Bronchial epithelial cell (primary cell): ENCODE data around the gene RNASET2. TPM values are rescaled to one million over a fixed set of nuclear protein-coding genes. Genes with fewer than 3 reads are reported as not detected.

Source experiments
- DNase-seq: peaks from one replicate; pipeline ENCODE4 v3.0.0-alpha.2; 2010; ENCODE audit warnings: low read depth
- FAIRE-seq: peaks from 2 replicates; lab custom pipeline; 2011; peaks lifted over from hg19 to GRCh38; lab: Jason Lieb, UNC
- H3K27me3 ChIP-seq: 2 replicates; pipeline ENCODE4 v1.5.1; 2011; ENCODE audit warnings: low read length; ENCODE audit not compliant: control insufficient read depth, insufficient read depth
- H3K36me3 ChIP-seq: 2 replicates; pipeline ENCODE4 v1.5.1; 2011; ENCODE audit warnings: low read length; ENCODE audit not compliant: control insufficient read depth, insufficient read depth
- H3K4me3 ChIP-seq: 2 replicates; pipeline ENCODE4 v1.5.1; 2011; ENCODE audit warnings: mild to moderate bottlenecking, low read depth, low read length, control low read depth
- CTCF ChIP-seq: IDR thresholded peaks from 2 replicates; pipeline ENCODE4 v1.5.1; 2011; ENCODE audit warnings: mild to moderate bottlenecking, moderate library complexity, low read length, control low read depth, inconsistent platforms; ENCODE audit not compliant: insufficient read depth, severe bottlenecking
- total RNA-seq: library from RNA; depleted of rRNA; stranded (reverse); fragments of >200 nt; gene quantifications from 2 replicates; pipeline ENCODE4 v1.2.1, GENCODE V29; 2014

Gene RNASET2
- total RNA-seq, 1 donor from 2014 or later: 13.2 TPM

- no peak for TF ChIP-seq CTCF
- FAIRE-seq: no peak
- Histone ChIP-seq H3K36me3 (no peaks in the 10 kb centered on the region), H3K27me3 (no peaks in the 10 kb centered on the region), H3K4me3 (peak overlapping the region; percentile 97)
- no peak for DNase-seq
These were observed 42.1 kb upstream of the RNASET2 start for GRCh38 chr6:166998256-166999144.

GRCh38 chr6:166997768-166998255 lies 41.5 kb upstream of the RNASET2 start:
- H3K36me3 ChIP-seq: no peaks in the 10 kb centered on the region
- DNase-seq (peak; percentile 84), FAIRE-seq (peak; percentile 47)
- H3K27me3 ChIP-seq: no peaks in the 10 kb centered on the region
- H3K4me3 ChIP-seq: peak overlapping the region; percentile 97
- TF ChIP-seq CTCF: peak; percentile 76

- H3K36me3 ChIP-seq: no peaks in the 10 kb centered on the region
- TF ChIP-seq CTCF: no peak
- no peaks in the 10 kb centered on the region for H3K27me3 ChIP-seq
- no peak for FAIRE-seq
- DNase-seq: no peak
- peak overlapping the region; percentile 97 for H3K4me3 ChIP-seq
These were observed 41.0 kb upstream of the RNASET2 start for GRCh38 chr6:166997348-166997747.

GRCh38 chr6:166996406-166996805 lies 40.1 kb upstream of the RNASET2 start:
- FAIRE-seq: no peak
- H3K4me3 ChIP-seq: no peak overlapping the region
- TF ChIP-seq CTCF: no peak
- peak; percentile 51 for DNase-seq
- H3K27me3 ChIP-seq: no peaks in the 10 kb centered on the region
- no peaks in the 10 kb centered on the region for H3K36me3 ChIP-seq

GRCh38 chr6:166989427-166990032 lies 33.2 kb upstream of the RNASET2 start:
- Histone ChIP-seq H3K36me3 (no peaks in the 10 kb centered on the region), H3K4me3 (no peak overlapping the region), H3K27me3 (no peaks in the 10 kb centered on the region)
- TF ChIP-seq CTCF: peak; percentile 54
- DNase-seq (peak; percentile 20), FAIRE-seq (no peak)
